Uterus (tissue), 2 donors: Measurements from ENCODE around the gene NFE2L3.

Experiments
- POLR2A ChIP-seq, 2 donors: fragments of 450-650 bp; IDR thresholded peaks; one replicate each; pipeline ENCODE4 v1.6.1; 2016; ENCODE audit warnings: antibody characterized with exemption in 2 of 2, mild to moderate bottlenecking in 1 of 2, moderate library complexity in 1 of 2
- TF ChIP-seq, protein P1 (sequence below), 4 experiments: fragments of 200-600 bp in 2 of 4; fragments of 450-650 bp in 2 of 4; sonication (generic) in 2 of 4; IDR thresholded peaks; one replicate each; pipeline ENCODE4 v1.5.1; 2016 to 2019; ENCODE audit warnings: antibody characterized with exemption in 4 of 4, mild to moderate bottlenecking in 2 of 4, moderate library complexity in 1 of 4

DNA sequence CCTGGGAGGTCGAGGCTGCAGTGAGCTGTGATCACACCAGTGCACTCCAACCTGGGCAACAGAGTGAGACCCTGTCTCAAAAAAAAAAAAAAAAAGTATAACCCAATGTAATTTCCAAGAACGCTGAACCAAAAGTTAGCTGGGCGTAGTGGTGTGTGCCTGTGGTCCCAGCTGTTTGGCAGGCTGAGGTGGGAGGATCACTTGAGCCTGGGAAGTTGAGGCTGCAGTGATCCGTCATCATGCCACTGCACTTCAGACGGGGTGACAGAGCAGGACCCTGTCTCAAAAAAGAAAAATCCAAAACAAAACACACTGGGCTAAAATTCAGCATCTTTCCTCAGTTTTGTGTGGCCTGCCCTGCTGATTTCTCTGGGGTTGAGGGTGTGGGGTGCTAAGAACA, 27.4 kb downstream of the NFE2L3 start:
- TF ChIP-seq POLR2A (IDR thresholded peaks at IDR 0.05): no peak
- TF ChIP-seq, protein P1, sequence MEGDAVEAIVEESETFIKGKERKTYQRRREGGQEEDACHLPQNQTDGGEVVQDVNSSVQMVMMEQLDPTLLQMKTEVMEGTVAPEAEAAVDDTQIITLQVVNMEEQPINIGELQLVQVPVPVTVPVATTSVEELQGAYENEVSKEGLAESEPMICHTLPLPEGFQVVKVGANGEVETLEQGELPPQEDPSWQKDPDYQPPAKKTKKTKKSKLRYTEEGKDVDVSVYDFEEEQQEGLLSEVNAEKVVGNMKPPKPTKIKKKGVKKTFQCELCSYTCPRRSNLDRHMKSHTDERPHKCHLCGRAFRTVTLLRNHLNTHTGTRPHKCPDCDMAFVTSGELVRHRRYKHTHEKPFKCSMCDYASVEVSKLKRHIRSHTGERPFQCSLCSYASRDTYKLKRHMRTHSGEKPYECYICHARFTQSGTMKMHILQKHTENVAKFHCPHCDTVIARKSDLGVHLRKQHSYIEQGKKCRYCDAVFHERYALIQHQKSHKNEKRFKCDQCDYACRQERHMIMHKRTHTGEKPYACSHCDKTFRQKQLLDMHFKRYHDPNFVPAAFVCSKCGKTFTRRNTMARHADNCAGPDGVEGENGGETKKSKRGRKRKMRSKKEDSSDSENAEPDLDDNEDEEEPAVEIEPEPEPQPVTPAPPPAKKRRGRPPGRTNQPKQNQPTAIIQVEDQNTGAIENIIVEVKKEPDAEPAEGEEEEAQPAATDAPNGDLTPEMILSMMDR (IDR thresholded peaks at IDR 0.05): no peak
